HUES48 (cell line): Measurements from ENCODE around the gene CDCA8.
A peak's percentile ranks its signal among the peaks of the same experiment; 100 is the strongest.

Source experiments
- H3K27ac ChIP-seq: one replicate; pipeline ENCODE4 v1.7.0; 2013; ENCODE audit warnings: low read depth, low read length, inconsistent platforms
- H3K27me3 ChIP-seq: 2 replicates; pipeline ENCODE4 v1.6.1; 2013; ENCODE audit warnings: mild to moderate bottlenecking, low read length; ENCODE audit not compliant: control insufficient read depth, insufficient read depth
- H3K36me3 ChIP-seq: 2 replicates; pipeline ENCODE4 v1.6.1; 2013; ENCODE audit warnings: low read length; ENCODE audit not compliant: control insufficient read depth, insufficient read depth
- H3K4me1 ChIP-seq: 2 replicates; pipeline ENCODE4 v1.6.1; 2013; ENCODE audit warnings: mild to moderate bottlenecking, low read length; ENCODE audit not compliant: control insufficient read depth, insufficient read depth
- H3K4me3 ChIP-seq: 2 replicates; pipeline ENCODE4 v1.5.1; 2013; ENCODE audit warnings: mild to moderate bottlenecking, low read depth, low read length
- H3K9ac ChIP-seq: 2 replicates; pipeline ENCODE4 v1.6.1; 2013; ENCODE audit warnings: mild to moderate bottlenecking, low read depth, low read length, moderate library complexity
- H3K9me3 ChIP-seq: 2 replicates; pipeline ENCODE4 v1.6.1; 2013; ENCODE audit warnings: low read length; ENCODE audit not compliant: control insufficient read depth, insufficient read depth

Gene CDCA8

DNA sequence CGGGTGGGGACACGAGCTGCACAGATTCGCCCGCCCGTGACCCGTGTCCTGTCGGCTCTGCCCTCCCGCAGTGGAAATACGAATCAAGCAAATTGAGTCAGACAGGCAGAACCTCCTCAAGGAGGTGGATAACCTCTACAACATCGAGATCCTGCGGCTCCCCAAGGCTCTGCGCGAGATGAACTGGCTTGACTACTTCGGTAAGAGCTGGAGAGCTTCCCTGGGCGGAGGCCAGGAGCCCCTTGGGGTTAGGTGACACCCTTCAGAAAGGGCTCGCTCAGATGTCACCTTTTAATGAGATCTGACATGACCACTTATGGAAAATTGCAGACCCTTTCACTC lies 489 bp downstream of the CDCA8 start:
- Histone ChIP-seq H3K9me3 (no peaks in the 10 kb centered on the region), H3K4me3 (peak overlapping the region; percentile 93), H3K4me1 (0 out of 2 replicates have a peak, but pooled peaks cover 3% of the 10 kb centered on the region), H3K27me3 (no peaks in the 10 kb centered on the region), H3K9ac (peak overlapping the region; percentile 86), H3K36me3 (peaks cover 38% of the 10 kb centered on the region), H3K27ac (peak overlapping the region; percentile 89)

DNA sequence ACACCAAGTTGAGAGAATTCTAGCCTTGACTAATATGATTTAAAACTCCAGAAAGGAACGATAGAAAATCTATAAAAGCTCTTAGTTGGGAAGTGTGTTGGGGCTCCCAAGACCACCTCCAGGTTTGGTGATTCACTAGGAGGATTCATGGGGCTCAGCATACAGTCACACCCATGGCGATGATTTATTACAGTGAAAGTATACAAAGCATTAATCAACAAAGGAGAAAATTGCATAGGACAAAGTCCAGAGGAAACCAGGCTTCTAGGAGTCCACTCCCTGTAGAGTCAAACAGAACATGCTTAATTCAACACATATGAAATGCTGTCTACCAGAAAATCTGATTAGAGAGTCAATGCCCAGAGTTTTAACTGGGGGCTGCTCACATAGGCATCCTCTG lies 4.8 kb downstream of the CDCA8 start:
- Histone ChIP-seq H3K4me1 (no peaks in the 10 kb centered on the region), H3K36me3 (peaks cover 78% of the 10 kb centered on the region), H3K9me3 (no peaks in the 10 kb centered on the region), H3K4me3 (no peak overlapping the region), H3K27ac (no peak overlapping the region), H3K27me3 (no peaks in the 10 kb centered on the region), H3K9ac (no peak overlapping the region)

DNA sequence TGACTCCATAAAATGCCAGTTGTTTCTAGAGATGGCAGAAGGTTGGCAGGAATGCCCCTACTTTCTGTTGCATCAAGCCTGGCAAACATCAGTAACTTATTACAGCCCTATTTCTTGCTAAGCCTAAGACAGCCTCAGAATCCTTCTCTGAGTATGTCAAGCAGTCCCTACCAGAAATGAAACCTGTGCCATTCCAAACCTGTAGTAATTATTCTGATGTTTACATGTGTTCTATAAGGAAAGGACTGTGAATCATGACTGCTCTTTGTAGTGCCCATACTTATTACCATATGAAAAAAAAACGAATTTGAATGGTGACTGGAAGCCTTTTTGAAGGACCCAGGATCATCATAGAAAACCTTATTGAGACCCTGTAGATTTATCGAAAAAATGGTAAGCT lies 5.4 kb downstream of the CDCA8 start:
- Histone ChIP-seq H3K4me3 (no peak overlapping the region), H3K9me3 (no peaks in the 10 kb centered on the region), H3K36me3 (peaks cover 82% of the 10 kb centered on the region), H3K27me3 (no peaks in the 10 kb centered on the region), H3K4me1 (no peaks in the 10 kb centered on the region), H3K27ac (no peak overlapping the region), H3K9ac (no peak overlapping the region)

GRCh38 chr1:37699147-37699546 lies 6.8 kb downstream of the CDCA8 start:
- Histone ChIP-seq H3K36me3 (peaks cover 95% of the 10 kb centered on the region), H3K27ac (no peak overlapping the region), H3K27me3 (no peaks in the 10 kb centered on the region), H3K4me3 (no peak overlapping the region), H3K9ac (no peak overlapping the region), H3K9me3 (no peaks in the 10 kb centered on the region), H3K4me1 (no peaks in the 10 kb centered on the region)

GRCh38 chr1:37701051-37701450 lies 8.7 kb downstream of the CDCA8 start:
- no peaks in the 10 kb centered on the region for H3K4me1 ChIP-seq
- no peak overlapping the region for H3K4me3 ChIP-seq
- no peak overlapping the region for H3K9ac ChIP-seq
- H3K9me3 ChIP-seq: no peaks in the 10 kb centered on the region
- H3K27ac ChIP-seq: no peak overlapping the region
- no peaks in the 10 kb centered on the region for H3K27me3 ChIP-seq
- H3K36me3 ChIP-seq: peaks cover 89% of the 10 kb centered on the region

DNA sequence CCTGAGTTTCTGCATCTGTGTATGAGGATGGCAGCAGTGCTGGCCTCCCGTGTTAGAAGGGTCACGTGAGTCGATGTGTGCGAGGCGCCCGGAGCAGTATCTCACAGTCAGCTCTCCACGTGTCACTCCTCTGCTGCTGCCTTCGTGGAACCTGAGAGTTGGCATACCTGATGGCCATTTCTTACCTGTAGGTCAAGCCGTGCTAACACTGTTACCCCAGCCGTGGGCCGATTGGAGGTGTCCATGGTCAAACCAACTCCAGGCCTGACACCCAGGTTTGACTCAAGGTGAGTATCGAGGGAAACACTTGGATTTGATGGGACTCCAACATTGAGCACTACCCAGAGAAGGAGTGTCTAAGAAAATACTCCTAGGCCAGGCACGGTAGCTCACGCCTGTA lies 10.7 kb downstream of the CDCA8 start:
- Histone ChIP-seq H3K27ac (no peak overlapping the region), H3K4me1 (no peaks in the 10 kb centered on the region), H3K9me3 (no peaks in the 10 kb centered on the region), H3K36me3 (peaks cover 88% of the 10 kb centered on the region), H3K27me3 (no peaks in the 10 kb centered on the region), H3K4me3 (no peak overlapping the region), H3K9ac (no peak overlapping the region)

DNA sequence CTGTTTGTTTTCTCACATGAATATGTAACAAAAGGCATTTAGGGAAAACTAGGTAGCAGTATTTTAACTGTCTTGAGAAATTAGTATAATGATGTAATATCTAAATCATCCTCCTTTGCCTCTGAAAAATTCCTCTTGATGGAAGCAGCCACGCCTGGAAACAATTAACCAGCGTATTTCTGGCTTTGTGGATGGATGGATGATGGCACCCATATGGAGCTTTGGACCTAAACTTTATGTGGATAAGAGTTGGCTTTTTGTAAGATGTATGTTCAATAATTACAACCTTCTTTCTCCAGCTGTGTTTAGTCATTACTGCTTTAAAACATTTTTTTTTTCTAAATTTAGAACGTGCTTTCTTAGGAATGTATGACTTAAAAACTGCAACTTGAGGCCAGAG lies 12.7 kb downstream of the CDCA8 start:
- Histone ChIP-seq H3K4me1 (no peaks in the 10 kb centered on the region), H3K4me3 (no peak overlapping the region), H3K36me3 (peaks cover 90% of the 10 kb centered on the region), H3K9ac (no peak overlapping the region), H3K9me3 (no peaks in the 10 kb centered on the region), H3K27me3 (no peaks in the 10 kb centered on the region), H3K27ac (no peak overlapping the region)

DNA sequence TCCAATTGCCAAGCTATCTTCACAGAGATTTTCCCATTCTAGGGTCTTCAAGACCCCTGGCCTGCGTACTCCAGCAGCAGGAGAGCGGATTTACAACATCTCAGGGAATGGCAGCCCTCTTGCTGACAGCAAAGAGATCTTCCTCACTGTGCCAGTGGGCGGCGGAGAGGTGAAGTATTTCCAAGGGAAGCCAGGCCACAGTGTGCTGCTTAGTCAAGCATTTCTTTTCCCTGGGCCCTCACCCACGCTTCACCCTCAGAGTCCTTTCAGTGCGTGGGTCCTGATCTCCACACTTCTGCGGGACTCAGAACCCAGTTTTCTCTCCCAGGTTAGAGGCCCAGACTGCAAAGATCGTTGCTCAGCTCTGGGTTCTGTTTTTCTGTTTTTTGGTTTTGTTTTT lies 13.1 kb downstream of the CDCA8 start:
- peaks cover 89% of the 10 kb centered on the region for H3K36me3 ChIP-seq
- no peak overlapping the region for H3K9ac ChIP-seq
- no peak overlapping the region for H3K27ac ChIP-seq
- H3K9me3 ChIP-seq: no peaks in the 10 kb centered on the region
- no peaks in the 10 kb centered on the region for H3K4me1 ChIP-seq
- H3K4me3 ChIP-seq: no peak overlapping the region
- H3K27me3 ChIP-seq: no peaks in the 10 kb centered on the region

- Histone ChIP-seq H3K4me3 (no peak overlapping the region), H3K9me3 (no peaks in the 10 kb centered on the region), H3K4me1 (no peaks in the 10 kb centered on the region), H3K27ac (no peak overlapping the region), H3K36me3 (peaks cover 61% of the 10 kb centered on the region), H3K27me3 (no peaks in the 10 kb centered on the region), H3K9ac (no peak overlapping the region)
These were observed 16.2 kb downstream of the CDCA8 start for GRCh38 chr1:37708471-37708870.

- no peak overlapping the region for H3K9ac ChIP-seq
- no peak overlapping the region for H3K27ac ChIP-seq
- H3K4me3 ChIP-seq: no peak overlapping the region
These were observed 21.9 kb downstream of the CDCA8 start for GRCh38 chr1:37714226-37714625.

GRCh38 chr1:37714689-37715088 lies 22.4 kb downstream of the CDCA8 start:
- no peaks in the 10 kb centered on the region for H3K27me3 ChIP-seq
- no peaks in the 10 kb centered on the region for H3K9me3 ChIP-seq
- H3K9ac ChIP-seq: no peak overlapping the region
- H3K36me3 ChIP-seq: peaks cover 6% of the 10 kb centered on the region
- H3K4me3 ChIP-seq: no peak overlapping the region
- H3K27ac ChIP-seq: no peak overlapping the region
- no peaks in the 10 kb centered on the region for H3K4me1 ChIP-seq

More at GRCh38 chr1:37714226-37714625, 21.9 kb downstream of the CDCA8 start:
- Histone ChIP-seq H3K36me3 (peaks cover 11% of the 10 kb centered on the region), H3K9me3 (no peaks in the 10 kb centered on the region), H3K27me3 (no peaks in the 10 kb centered on the region), H3K4me1 (no peaks in the 10 kb centered on the region)

DNA sequence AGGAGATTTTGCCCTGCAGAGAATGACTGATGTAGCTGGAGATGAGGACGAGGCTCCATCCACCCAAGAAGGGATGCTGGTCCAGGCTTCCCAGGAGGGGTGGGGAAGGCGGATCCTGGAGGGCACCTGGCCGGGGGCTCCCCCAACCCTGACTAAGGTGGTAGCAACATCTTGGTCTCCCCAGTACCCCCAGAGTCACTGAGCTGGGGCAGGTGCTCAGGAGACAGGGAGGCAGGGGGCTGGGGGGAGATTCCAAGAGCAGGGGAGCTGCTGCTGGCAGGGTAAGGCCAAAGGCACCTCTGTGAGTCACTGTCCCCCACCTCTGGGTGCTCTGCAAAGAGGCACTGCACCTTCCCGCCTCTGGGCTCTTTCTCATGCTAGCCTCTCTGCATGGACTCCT lies 24.0 kb downstream of the CDCA8 start:
- Histone ChIP-seq H3K9ac (no peak overlapping the region), H3K4me3 (no peak overlapping the region), H3K36me3 (no peaks in the 10 kb centered on the region), H3K9me3 (no peaks in the 10 kb centered on the region), H3K4me1 (no peaks in the 10 kb centered on the region), H3K27me3 (no peaks in the 10 kb centered on the region), H3K27ac (no peak overlapping the region)
